Bronchial epithelial cell (primary cell): ENCODE measurements around the gene GNAL. TPM values are rescaled to one million over a fixed set of nuclear protein-coding genes. Genes with fewer than 3 reads are reported as not detected.
"Not testable (repeated sequence)": the region's sequence is repeated elsewhere in the genome, so short reads cannot be mapped to it uniquely, and the experiment has no call there.

Source experiments
- DNase-seq: peaks from one replicate; pipeline ENCODE4 v3.0.0-alpha.2; 2010; ENCODE audit warnings: low read depth
- FAIRE-seq: peaks from 2 replicates; lab custom pipeline; 2011; peaks lifted over from hg19 to GRCh38; lab: Jason Lieb, UNC
- H3K27me3 ChIP-seq: 2 replicates; pipeline ENCODE4 v1.5.1; 2011; ENCODE audit warnings: low read length; ENCODE audit not compliant: control insufficient read depth, insufficient read depth
- H3K36me3 ChIP-seq: 2 replicates; pipeline ENCODE4 v1.5.1; 2011; ENCODE audit warnings: low read length; ENCODE audit not compliant: control insufficient read depth, insufficient read depth
- H3K4me3 ChIP-seq: 2 replicates; pipeline ENCODE4 v1.5.1; 2011; ENCODE audit warnings: mild to moderate bottlenecking, low read depth, low read length, control low read depth
- total RNA-seq: library from RNA; depleted of rRNA; stranded (reverse); fragments of >200 nt; gene quantifications from 2 replicates; pipeline ENCODE4 v1.2.1, GENCODE V29; 2014
- TF ChIP-seq, protein P1 (sequence below): IDR thresholded peaks from 2 replicates; pipeline ENCODE4 v1.5.1; 2011; ENCODE audit warnings: mild to moderate bottlenecking, moderate library complexity, low read length, control low read depth, inconsistent platforms; ENCODE audit not compliant: insufficient read depth, severe bottlenecking

Gene GNAL
- total RNA-seq, 1 donor from 2014 or later, result 10.8 TPM

DNA sequence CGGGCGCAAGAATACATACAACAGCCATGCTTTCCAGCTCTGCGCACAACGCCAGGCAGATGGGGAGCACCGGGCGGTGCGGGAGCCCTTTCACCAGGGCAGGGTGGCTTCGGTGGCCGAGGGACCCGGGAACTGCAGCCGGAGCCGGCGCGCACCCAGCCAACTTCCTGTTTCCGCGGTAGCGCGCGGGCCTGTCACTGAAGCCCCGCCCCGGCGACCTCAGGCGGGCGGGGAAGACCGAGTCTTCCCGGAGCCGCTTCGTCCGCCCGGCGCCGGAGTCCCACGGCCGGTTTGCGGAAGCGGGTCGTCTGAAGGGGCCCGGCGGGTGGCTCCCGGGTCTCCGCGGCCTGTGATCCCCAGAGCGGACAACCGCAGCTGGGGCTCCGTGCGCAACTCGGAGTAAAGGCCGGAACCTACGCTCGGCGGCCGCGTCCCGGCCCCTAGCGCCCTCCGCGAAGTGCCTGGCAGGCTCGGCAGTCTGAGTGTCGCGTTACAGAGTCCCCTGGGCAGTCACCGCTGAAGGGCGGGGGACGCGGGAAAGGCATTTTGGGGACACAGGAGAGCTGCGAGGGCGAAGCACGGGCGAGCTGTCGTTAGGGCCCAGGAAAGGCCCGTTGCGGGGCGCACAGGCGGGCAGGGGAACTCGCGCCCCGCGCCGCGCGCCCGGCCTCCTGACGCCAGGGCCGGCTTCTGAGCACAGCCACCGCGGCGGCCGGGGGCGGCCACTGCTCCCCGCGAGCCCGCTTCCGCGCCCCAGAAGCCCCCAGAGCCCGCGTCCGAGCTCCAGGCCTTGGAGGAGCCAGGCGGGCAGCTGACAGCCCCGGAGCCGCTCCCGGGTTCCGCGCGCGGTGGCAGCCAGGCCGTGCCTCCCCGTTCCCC, 219.4 kb downstream of the GNAL start, which contains the start of gene MPPE1:
Gene MPPE1 (minus strand): TSS at position 136 of the 879 bp plus-strand sequence. CDS start 11,053 bp downstream, outside the sequence.
- peaks cover 2% of the 10 kb centered on the region for H3K36me3 ChIP-seq
- TF ChIP-seq, protein P1, sequence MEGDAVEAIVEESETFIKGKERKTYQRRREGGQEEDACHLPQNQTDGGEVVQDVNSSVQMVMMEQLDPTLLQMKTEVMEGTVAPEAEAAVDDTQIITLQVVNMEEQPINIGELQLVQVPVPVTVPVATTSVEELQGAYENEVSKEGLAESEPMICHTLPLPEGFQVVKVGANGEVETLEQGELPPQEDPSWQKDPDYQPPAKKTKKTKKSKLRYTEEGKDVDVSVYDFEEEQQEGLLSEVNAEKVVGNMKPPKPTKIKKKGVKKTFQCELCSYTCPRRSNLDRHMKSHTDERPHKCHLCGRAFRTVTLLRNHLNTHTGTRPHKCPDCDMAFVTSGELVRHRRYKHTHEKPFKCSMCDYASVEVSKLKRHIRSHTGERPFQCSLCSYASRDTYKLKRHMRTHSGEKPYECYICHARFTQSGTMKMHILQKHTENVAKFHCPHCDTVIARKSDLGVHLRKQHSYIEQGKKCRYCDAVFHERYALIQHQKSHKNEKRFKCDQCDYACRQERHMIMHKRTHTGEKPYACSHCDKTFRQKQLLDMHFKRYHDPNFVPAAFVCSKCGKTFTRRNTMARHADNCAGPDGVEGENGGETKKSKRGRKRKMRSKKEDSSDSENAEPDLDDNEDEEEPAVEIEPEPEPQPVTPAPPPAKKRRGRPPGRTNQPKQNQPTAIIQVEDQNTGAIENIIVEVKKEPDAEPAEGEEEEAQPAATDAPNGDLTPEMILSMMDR, result no peak
- DNase-seq (peak; percentile 60), FAIRE-seq (no peak)
- no peaks in the 10 kb centered on the region for H3K27me3 ChIP-seq
- peak within 1 kb of the TSS; percentile 61 for H3K4me3 ChIP-seq

DNA sequence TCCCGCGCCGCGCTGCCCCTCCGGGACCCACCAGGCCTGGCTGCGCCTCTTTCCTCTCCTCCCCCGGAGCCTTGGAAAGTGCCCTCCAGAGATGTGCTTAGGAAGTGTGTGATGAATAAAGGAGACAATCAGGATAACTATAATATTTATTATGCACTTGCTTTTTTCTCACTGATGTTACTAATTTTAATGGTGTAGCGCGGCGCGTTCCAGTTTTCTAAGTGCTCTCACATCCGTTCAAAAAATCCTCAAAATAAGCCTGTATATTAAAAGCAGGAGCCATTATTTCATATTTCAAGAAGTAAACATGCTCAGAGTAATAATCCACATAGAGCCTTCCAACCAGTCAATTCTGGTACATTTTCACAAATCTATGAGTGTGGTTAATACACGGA, 220.0 kb downstream of the GNAL start:
- Histone ChIP-seq H3K27me3 (no peaks in the 10 kb centered on the region), H3K4me3 (peak overlapping the region; percentile 61), H3K36me3 (peaks cover 2% of the 10 kb centered on the region)
- FAIRE-seq, result no peak
- DNase-seq, result no peak
- TF ChIP-seq, protein P1, result no peak

DNA sequence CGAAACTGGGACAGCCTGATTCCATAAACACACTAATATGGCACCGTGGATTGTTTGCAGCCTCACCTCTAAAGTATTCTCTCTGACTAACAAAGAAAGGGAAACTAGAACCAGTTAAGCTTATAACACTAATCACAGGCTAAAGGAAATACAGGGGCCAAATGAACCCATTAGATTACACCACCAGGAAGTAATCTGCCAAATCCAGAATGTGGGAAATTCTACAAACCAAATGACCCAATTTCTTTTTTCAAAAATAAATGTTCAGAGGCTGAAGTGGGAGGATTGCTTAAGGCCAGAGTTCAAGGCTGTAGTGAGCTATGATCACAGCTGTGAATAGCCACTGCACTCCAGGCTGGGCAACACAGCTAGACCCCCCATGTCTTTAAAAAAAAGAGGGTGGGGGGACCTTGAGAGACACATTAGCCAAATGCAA, 220.5 kb downstream of the GNAL start:
- DNase-seq, result peak; percentile 83
- TF ChIP-seq, protein P1, result no peak
- Histone ChIP-seq H3K4me3 (peak overlapping the region; percentile 61), H3K36me3 (peaks cover 2% of the 10 kb centered on the region), H3K27me3 (no peaks in the 10 kb centered on the region)
- no peak for FAIRE-seq

DNA sequence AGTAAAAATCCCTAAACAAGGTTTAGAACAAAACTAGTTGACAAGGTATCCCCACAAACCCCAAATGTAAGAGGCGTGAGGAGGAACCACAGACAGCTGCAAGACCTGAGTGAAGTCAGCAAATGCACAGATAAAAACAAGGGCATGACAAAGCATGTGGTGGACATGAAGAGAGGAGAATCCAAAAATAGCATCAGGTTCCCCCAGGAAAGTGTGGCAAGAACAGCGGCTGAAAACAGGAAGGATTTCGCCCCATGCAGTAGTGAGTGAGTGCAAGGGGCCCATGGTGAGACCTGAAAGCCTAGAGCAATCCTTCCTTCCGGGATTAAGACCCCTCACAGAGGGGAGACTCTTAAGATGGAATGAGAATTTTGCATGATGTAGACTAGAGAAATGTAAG, 227.8 kb downstream of the GNAL start:
- not testable (repeated sequence) for H3K27me3 ChIP-seq, DNase-seq, H3K4me3 ChIP-seq, FAIRE-seq, H3K36me3 ChIP-seq

DNA sequence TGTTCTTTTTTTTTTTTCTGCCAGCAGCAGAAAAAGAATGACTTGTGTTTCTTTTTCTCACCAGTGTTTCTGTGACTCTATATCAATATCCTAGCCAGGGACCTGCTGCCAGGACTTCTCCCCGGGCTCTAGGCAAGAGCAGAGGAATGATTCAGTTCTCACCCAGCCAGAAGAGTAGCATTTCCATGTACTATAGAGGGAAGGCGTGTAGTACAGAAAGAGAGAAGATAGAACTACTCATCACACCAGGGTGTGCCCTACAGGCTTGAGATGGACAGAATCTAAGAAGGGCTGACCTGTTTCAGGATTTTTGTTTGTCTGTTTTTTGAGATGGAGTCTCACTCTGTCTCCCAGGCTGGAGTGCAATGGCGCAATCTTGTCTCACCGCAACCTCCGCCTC, 230.5 kb downstream of the GNAL start:
- H3K27me3 ChIP-seq, H3K36me3 ChIP-seq, FAIRE-seq, H3K4me3 ChIP-seq: not testable (repeated sequence)
- DNase-seq, result peak; percentile 38

DNA sequence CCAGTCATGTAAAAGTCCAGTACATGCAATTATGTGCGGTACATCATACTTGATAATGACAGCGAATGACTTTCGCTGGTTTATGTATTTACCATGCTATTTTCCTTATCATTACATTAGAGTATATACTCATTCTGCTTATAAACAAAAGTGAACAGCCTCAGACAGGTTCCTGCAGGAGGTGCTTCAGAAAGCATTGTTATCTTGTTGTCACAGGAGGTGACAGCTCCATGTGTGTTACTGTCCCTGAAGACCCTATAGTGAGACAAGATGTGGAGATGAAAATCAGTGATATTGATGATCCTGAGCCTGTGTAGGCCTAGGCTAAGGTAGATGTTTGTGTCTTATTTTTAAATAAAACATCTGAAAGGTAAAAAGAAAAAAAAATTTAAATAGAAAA, 234.4 kb downstream of the GNAL start:
- Histone ChIP-seq H3K27me3 (no peaks in the 10 kb centered on the region), H3K36me3 (no peaks in the 10 kb centered on the region), H3K4me3 (no peak overlapping the region)
- DNase-seq (no peak), FAIRE-seq (no peak)
- TF ChIP-seq, protein P1, result no peak
